Measurements from ENCODE around the gene EVA1C. TPM values are rescaled to one million over a fixed set of nuclear protein-coding genes. Genes with fewer than 3 reads are reported as not detected.

The EVA1C gene
- total and polyA plus RNA-seq, 9 of the 15 experiments (the other 6 are each of a cell fraction or from before 2014, with no cell fraction given), result 0.22 TPM; not detected in 8

- no peak for FAIRE-seq
- CTCF ChIA-PET (ENCODE audit: low intra/inter-chr PET ratio), result no interaction called here
- TF ChIP-seq XRCC3 (IDR thresholded peaks at IDR 0.05) (no peak), DEAF1 (CRISPR knock-in tag; IDR thresholded peaks at IDR 0.05) (no peak), ARID3B (CRISPR knock-in tag; IDR thresholded peaks at IDR 0.05; ENCODE audit: borderline replicate concordance) (no peak), RHOXF2B (CRISPR knock-in tag; conservative IDR thresholded peaks at IDR 0.05) (no peak), FOXJ3 (CRISPR knock-in tag; IDR thresholded peaks at IDR 0.05) (no peak), CEBPZ (IDR thresholded peaks at IDR 0.05; ENCODE audit: borderline replicate concordance, low read depth, low read length) (no peak), HLTF (IDR thresholded peaks at IDR 0.05) (no peak), POLR2B (IDR thresholded peaks at IDR 0.05; ENCODE audit: low read depth, partially characterized antibody) (no peak), NR1H2 (CRISPR knock-in tag; IDR thresholded peaks at IDR 0.05) (no peak), GABPB1 (CRISPR knock-in tag; IDR thresholded peaks at IDR 0.05) (no peak), PBX2 (CRISPR knock-in tag; IDR thresholded peaks at IDR 0.05; ENCODE audit: low read depth) (no peak), PBX2 (tag; conservative IDR thresholded peaks at IDR 0.05; ENCODE audit: low read depth) (no peak), NCOA4 (IDR thresholded peaks at IDR 0.05; ENCODE audit: partially characterized antibody) (no peak), RBM22 (IDR thresholded peaks at IDR 0.05; ENCODE audit: low read depth, low read length, poor library complexity, severe bottlenecking) (no peak), MTA3 (IDR thresholded peaks at IDR 0.05; ENCODE audit: borderline replicate concordance) (no peak)
These were observed 12.2 kb downstream of the EVA1C start for GRCh38 chr21:32424674-32425073.

More at GRCh38 chr21:32424674-32425073, 12.2 kb downstream of the EVA1C start:
- H3K9me1 ChIP-seq (ENCODE audit: control insufficient read depth, insufficient read depth, low read length), result no peaks in the 10 kb centered on the region
- DNase-seq (ENCODE audit: extremely low read depth in 1 of 4, low spot score in 3 of 4), result no peak
- in situ Hi-C loops (cut with MboI), result no loop called here
- ATAC-seq, result no peak
- H3K9ac ChIP-seq (ENCODE audit: insufficient read depth in 1 of 2, low read depth in 2 of 2, low read length in 2 of 2), result no peak overlapping the region
- no TSS peak for BruUV-seq (replicated peaks)
- peaks cover 0 to 7% of the 10 kb centered on the region in 2 experiments; a peak in 2 of 5 replicates for H3K4me1 ChIP-seq (replicated peaks in 1 of 2; ENCODE audit: control insufficient read depth in 2 of 2, insufficient read depth in 2 of 2, low read length in 2 of 2)
- POLR2A ChIA-PET, result no interaction called here
- 1% methylated on average over 5 of the region's 5 CpGs for WGBS (ENCODE audit: insufficient coverage, low coverage, missing lambda C conversion rate)
- H3K27ac ChIP-seq (ENCODE audit: extremely low read depth, low read depth, low read length), result no peak overlapping the region
- intact Hi-C loops (cut with micrococcal nuclease), result no loop called here
- no peak overlapping the region for H3K4me2 ChIP-seq (ENCODE audit: insufficient read depth, low read length)
- H3K36me3 ChIP-seq (ENCODE audit: control insufficient read depth, insufficient read depth, low read length), result no peaks in the 10 kb centered on the region
- peaks cover 12 to 15% of the 10 kb centered on the region in 2 experiments for H3K27me3 ChIP-seq (ENCODE audit: control insufficient read depth in 2 of 2, insufficient read depth in 2 of 2, low read length in 2 of 2)
- H3K9me3 ChIP-seq (replicated peaks; ENCODE audit: control insufficient read depth, insufficient read depth, low read depth, low read length), result no peaks in the 10 kb centered on the region
- no peak overlapping the region for H2AFZ ChIP-seq (ENCODE audit: low read depth, low read length)
- H3K4me3 ChIP-seq, result no peak overlapping the region
- no peaks in the 10 kb centered on the region for H3K79me2 ChIP-seq (ENCODE audit: control insufficient read depth, insufficient read depth, low read length)
- no peaks in the 10 kb centered on the region for H4K20me1 ChIP-seq (replicated peaks; ENCODE audit: control insufficient read depth, insufficient read depth, low read length)
